GM23248 (cell line): ENCODE measurements around the gene EMC8.

Source experiments
- EZH2 ChIP-seq: fragments of 200-600 bp; sonication (generic); IDR thresholded peaks from 2 replicates; pipeline ENCODE4 v1.6.1; 2018; ENCODE audit warnings: antibody characterized with exemption, mild to moderate bottlenecking; ENCODE audit not compliant: insufficient read depth, poor library complexity, severe bottlenecking
- EZH2phosphoT487 ChIP-seq: fragments of 200-600 bp; sonication (generic); IDR thresholded peaks from 2 replicates; pipeline ENCODE4 v1.6.1; 2018; ENCODE audit warnings: antibody characterized with exemption, moderate library complexity, mild to moderate bottlenecking, low read depth; ENCODE audit not compliant: insufficient read depth

- no peak for TF ChIP-seq EZH2
- no peak for TF ChIP-seq EZH2phosphoT487
Measured at GRCh38 chr16:85800321-85800669, 951 bp upstream of the EMC8 start.
